Measurements from ENCODE around the gene RBP3. TPM values are rescaled to one million over a fixed set of nuclear protein-coding genes. Genes with fewer than 3 reads are reported as not detected.

RBP3 gene
- total and polyA plus RNA-seq, 2 of the 4 experiments (the other 2 are of a cell fraction): not detected

DNA sequence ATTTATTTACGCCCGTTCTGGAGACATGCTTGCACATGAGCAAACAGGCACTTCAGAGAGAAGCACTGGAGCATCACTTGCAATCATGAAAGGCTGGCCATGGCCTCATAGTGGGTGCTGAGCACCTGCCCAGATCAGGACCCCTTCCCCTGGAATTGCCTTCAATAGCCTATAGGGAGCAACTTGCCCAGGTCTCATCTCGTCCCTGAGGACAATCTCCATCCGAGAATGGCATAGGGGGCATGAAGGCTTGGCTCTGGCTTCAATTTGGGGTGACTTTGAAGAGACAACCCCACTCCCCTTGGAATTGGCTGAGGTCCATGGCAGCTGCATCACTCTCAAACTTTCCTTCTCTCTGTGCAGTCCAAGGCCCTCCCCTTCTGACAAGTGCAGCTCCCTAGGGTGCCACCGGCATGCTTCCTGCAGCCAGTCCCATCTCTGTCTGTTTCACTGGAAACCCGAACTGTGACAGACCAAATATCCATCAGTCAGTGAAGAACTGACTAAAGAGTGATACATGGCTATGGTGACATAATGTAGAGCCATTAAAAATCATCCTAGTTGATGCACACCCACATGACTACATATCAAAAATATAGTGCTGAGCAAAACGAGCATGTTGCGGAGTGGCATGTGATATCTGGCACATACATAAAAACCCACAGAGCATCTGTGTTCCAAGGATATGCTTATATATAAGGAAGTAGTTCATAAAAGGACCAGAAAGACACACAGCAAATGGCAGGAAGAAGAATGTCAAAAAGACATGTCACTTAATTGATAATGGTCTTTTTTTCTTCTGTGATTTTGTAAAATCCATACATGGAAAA is 13.5 kb upstream of the RBP3 start:
- WGBS, 2 experiments (ENCODE audit: extremely low coverage in 2 of 2, insufficient read length in 1 of 2): no CpG with 5 or more reads among the region's 8 CpGs

More for the DNA sequence above, 13.5 kb upstream of the RBP3 start:
- peaks cover 13% of the 10 kb centered on the region for H3K27me3 ChIP-seq (ENCODE audit: control insufficient read depth, insufficient read depth, low read length)
- H2BK15ac ChIP-seq (ENCODE audit: low read depth, low read length): no peak overlapping the region
- no peak overlapping the region for H2BK20ac ChIP-seq (ENCODE audit: low read depth, low read length)
- H4K5ac ChIP-seq (ENCODE audit: low read depth, low read length): no peak overlapping the region
- H2AFZ ChIP-seq (replicated peaks; ENCODE audit: low read length, poor library complexity): no peak overlapping the region
- peaks cover 1% of the 10 kb centered on the region; the same call in 1 of the 2 replicates for H3K4me1 ChIP-seq (ENCODE audit: control insufficient read depth, insufficient read depth, low read length)
- H2AK9ac ChIP-seq (replicated peaks; ENCODE audit: low read depth, low read length, poor library complexity): no peak overlapping the region
- H3K56ac ChIP-seq (ENCODE audit: extremely low read depth, insufficient read depth, low read length): no peak overlapping the region
- dilution Hi-C loops (cut with HindIII; ENCODE audit: low sequenced_read_pairs, unreplicated experiment): no loop called here
- no peak overlapping the region for H4K91ac ChIP-seq (ENCODE audit: insufficient read depth, low read depth, low read length)
- no peak overlapping the region for H3K18ac ChIP-seq (ENCODE audit: low read depth, low read length)
- no peaks in the 10 kb centered on the region for H3K9me3 ChIP-seq (ENCODE audit: control insufficient read depth, insufficient read depth, low read length)
- no peak overlapping the region for H3K4ac ChIP-seq (ENCODE audit: low read depth, low read length)
- no peak overlapping the region for H3K27ac ChIP-seq (ENCODE audit: insufficient read depth, low read length)
- no peaks in the 10 kb centered on the region for H3K9me1 ChIP-seq (ENCODE audit: insufficient read depth, low read length)
- no peaks in the 10 kb centered on the region for H3K36me3 ChIP-seq (ENCODE audit: control insufficient read depth, insufficient read depth, low read length)
- no peaks in the 10 kb centered on the region for H3K79me1 ChIP-seq (ENCODE audit: low read depth in 1 of 2, low read length in 2 of 2)
- no peak overlapping the region for H3K9ac ChIP-seq (ENCODE audit: low read depth, low read length)
- no peak overlapping the region for H2BK5ac ChIP-seq (ENCODE audit: low read depth, low read length, poor library complexity, severe bottlenecking)
- intact Hi-C loops (cut with micrococcal nuclease): no loop called here
- POLR2A ChIA-PET (ENCODE audit: unreplicated experiment): no interaction called here
- DNase-seq: no peak
- H3K4me2 ChIP-seq (ENCODE audit: low read depth, low read length): no peak overlapping the region
- no peaks in the 10 kb centered on the region for H4K20me1 ChIP-seq (ENCODE audit: insufficient read depth, low read length)
- in situ Hi-C loops (cut with MboI; ENCODE audit: low sequenced_read_pairs): no loop called here
- no peak overlapping the region for H3K23ac ChIP-seq (ENCODE audit: low read depth, low read length)
- BruUV-seq (replicated peaks): no TSS peak
- H2AK5ac ChIP-seq (ENCODE audit: low read depth, low read length): no peak overlapping the region
- H4K8ac ChIP-seq (ENCODE audit: low read depth in 2 of 2, low read length in 2 of 2): no peak overlapping the region
- no peak overlapping the region for H3K4me3 ChIP-seq (ENCODE audit: insufficient read depth, low read depth, low read length)
- no peak for ATAC-seq (ENCODE audit: low read depth)
- H2BK120ac ChIP-seq (ENCODE audit: low read depth, low read length): no peak overlapping the region
- H3K14ac ChIP-seq (replicated peaks; ENCODE audit: low read depth, low read length): no peak overlapping the region
- no peak for TF ChIP-seq RFX5 (IDR thresholded peaks at IDR 0.05; ENCODE audit: low read depth, low read length)
- no peak for TF ChIP-seq RAD21 (IDR thresholded peaks at IDR 0.05; ENCODE audit: low read length)
- no peak for TF ChIP-seq FOS (IDR thresholded peaks at IDR 0.05; ENCODE audit: low read depth, low read length)
- no peak for TF ChIP-seq SMC3 (IDR thresholded peaks at IDR 0.05; ENCODE audit: low read depth, low read length)
- no peak for TF ChIP-seq CTCF (conservative IDR thresholded peaks at IDR 0.05; ENCODE audit: low read depth, low read length)
- TF ChIP-seq MAZ (IDR thresholded peaks at IDR 0.05; ENCODE audit: borderline replicate concordance, low read depth, low read length): no peak
- no peak for TF ChIP-seq BHLHE40 (IDR thresholded peaks at IDR 0.05; ENCODE audit: low read depth, low read length)
- no peak for TF ChIP-seq MXI1 (IDR thresholded peaks at IDR 0.05; ENCODE audit: borderline replicate concordance, low read depth, low read length)
- TF ChIP-seq, protein P1, sequence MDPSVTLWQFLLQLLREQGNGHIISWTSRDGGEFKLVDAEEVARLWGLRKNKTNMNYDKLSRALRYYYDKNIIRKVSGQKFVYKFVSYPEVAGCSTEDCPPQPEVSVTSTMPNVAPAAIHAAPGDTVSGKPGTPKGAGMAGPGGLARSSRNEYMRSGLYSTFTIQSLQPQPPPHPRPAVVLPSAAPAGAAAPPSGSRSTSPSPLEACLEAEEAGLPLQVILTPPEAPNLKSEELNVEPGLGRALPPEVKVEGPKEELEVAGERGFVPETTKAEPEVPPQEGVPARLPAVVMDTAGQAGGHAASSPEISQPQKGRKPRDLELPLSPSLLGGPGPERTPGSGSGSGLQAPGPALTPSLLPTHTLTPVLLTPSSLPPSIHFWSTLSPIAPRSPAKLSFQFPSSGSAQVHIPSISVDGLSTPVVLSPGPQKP (IDR thresholded peaks at IDR 0.05; ENCODE audit: borderline replicate concordance, low read depth, low read length): no peak
- CTCF ChIA-PET: no interaction called here

Measured in IMR-90 (cell line).